ENCODE data around the gene TUBB3.

- no peak for TF ChIP-seq CTCF (conservative IDR thresholded peaks at IDR 0.05)
- TF ChIP-seq EZH2 (IDR thresholded peaks at IDR 0.05; ENCODE audit: low read depth), result no peak
Measured at GRCh38 chr16:89913408-89914387, 9.4 kb upstream of the TUBB3 start.

All from PC-9 (cell line).